HG03354 (cell line): Measurements from ENCODE around the gene IFI27L1.

Source experiments
- ATAC-seq: cut with Tn5 transposase; IDR thresholded peaks from one replicate; pipeline ENCODE4 v1.9.1; 2021; ENCODE audit warnings: mild to moderate bottlenecking; ENCODE audit not compliant: unreplicated experiment, poor library complexity, severe bottlenecking

Gene IFI27L1

GRCh38 chr14:94075008-94075407 is 6.1 kb upstream of the IFI27L1 start:
- ATAC-seq, result no peak

- ATAC-seq, result no peak
Observed at GRCh38 chr14:94077111-94077821, 3.8 kb upstream of the IFI27L1 start.

- no peak for ATAC-seq
Observed at GRCh38 chr14:94077823-94078222, 3.3 kb upstream of the IFI27L1 start.

- ATAC-seq, result no peak
Observed at GRCh38 chr14:94079891-94080620, 1.1 kb upstream of the IFI27L1 start.

GRCh38 chr14:94081386-94081820 is 293 bp downstream of the IFI27L1 start:
- peak; percentile 32 for ATAC-seq

GRCh38 chr14:94087891-94088290 is 6.8 kb downstream of the IFI27L1 start:
- no peak for ATAC-seq

- no peak for ATAC-seq
Observed at GRCh38 chr14:94088516-94088915, 7.4 kb downstream of the IFI27L1 start.

GRCh38 chr14:94089479-94089878 is 8.4 kb downstream of the IFI27L1 start:
- no peak for ATAC-seq

GRCh38 chr14:94093418-94093817 is 12.3 kb downstream of the IFI27L1 start:
- no peak for ATAC-seq

- no peak for ATAC-seq
Observed at GRCh38 chr14:94097091-94097490, 16.0 kb downstream of the IFI27L1 start.

- ATAC-seq, result no peak
Observed at GRCh38 chr14:94098326-94098992, 17.3 kb downstream of the IFI27L1 start.

- no peak for ATAC-seq
Observed at GRCh38 chr14:94099006-94099405, 17.9 kb downstream of the IFI27L1 start.

- no peak for ATAC-seq
Observed at GRCh38 chr14:94100847-94101246, 19.7 kb downstream of the IFI27L1 start.

- ATAC-seq, result no peak
Observed at GRCh38 chr14:94101748-94102147, 20.6 kb downstream of the IFI27L1 start.

- ATAC-seq, result no peak
Observed at GRCh38 chr14:94102768-94103482, 21.8 kb downstream of the IFI27L1 start.

- ATAC-seq, result no peak
Observed at GRCh38 chr14:94103554-94104150, 22.5 kb downstream of the IFI27L1 start.

GRCh38 chr14:94104731-94105130 is 23.6 kb downstream of the IFI27L1 start:
- no peak for ATAC-seq

- ATAC-seq, result no peak
Observed at GRCh38 chr14:94109915-94110250, 28.8 kb downstream of the IFI27L1 start.

GRCh38 chr14:94110552-94111181 is 29.6 kb downstream of the IFI27L1 start, which contains the start of gene IFI27:
Gene IFI27 (plus strand): TSS chr14:94110736.
- ATAC-seq, result no peak
